ENCODE data around the gene CAPN3. TPM values are rescaled to one million over a fixed set of nuclear protein-coding genes. Genes with fewer than 3 reads are reported as not detected.

CAPN3 gene
- total RNA-seq (2022; extraction: Qiagen RNA extraction), result 0.22 to 0.80 TPM (median 0.33 TPM) in 5 replicates

DNA sequence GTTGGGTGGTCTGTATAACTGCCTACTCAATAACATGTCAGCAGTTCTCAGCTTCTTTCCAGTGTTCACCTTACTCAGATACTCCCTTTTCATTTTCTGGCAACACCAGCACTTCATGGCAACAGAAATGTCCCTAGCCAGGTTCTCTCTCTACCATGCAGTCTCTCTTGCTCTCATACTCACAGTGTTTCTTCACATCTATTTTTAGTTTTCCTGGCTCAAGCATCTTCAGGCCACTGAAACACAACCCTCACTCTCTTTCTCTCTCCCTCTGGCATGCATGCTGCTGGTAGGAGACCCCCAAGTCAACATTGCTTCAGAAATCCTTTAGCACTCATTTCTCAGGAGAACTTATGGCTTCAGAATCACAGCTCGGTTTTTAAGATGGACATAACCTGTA, at the start of gene CAPN3:
Gene CAPN3 (plus strand): TSS at position 253 of the 400 bp plus-strand sequence. CDS start 305 bp downstream, outside the sequence.

Other genes with a start within 250 kb of the CAPN3 start
- 0.02 TPM in 1 of 5 replicates, not detected in the others for gene PLA2G4F, start 202.9 kb upstream of the CAPN3 start, total RNA-seq (2022; extraction: Qiagen RNA extraction)
- 14.1 to 19.0 TPM (median 16.2 TPM) in 5 replicates for gene VPS39, start 151.2 kb upstream of the CAPN3 start, total RNA-seq (2022; extraction: Qiagen RNA extraction)
- 6.4 to 8.8 TPM (median 7.5 TPM) in 5 replicates for gene GANC, start 86.3 kb upstream of the CAPN3 start, total RNA-seq (2022; extraction: Qiagen RNA extraction)
- gene TMEM87A, start 86.1 kb upstream of the CAPN3 start, total RNA-seq (2022; extraction: Qiagen RNA extraction), result 26.0 to 39.0 TPM (median 26.6 TPM) in 5 replicates
- 7.0 to 12.1 TPM (median 10.5 TPM) in 5 replicates for gene ZNF106, start 131.6 kb downstream of the CAPN3 start, total RNA-seq (2022; extraction: Qiagen RNA extraction)
- gene SNAP23, start 136.1 kb downstream of the CAPN3 start, total RNA-seq (2022; extraction: Qiagen RNA extraction), result 15.4 to 36.7 TPM (median 18.2 TPM) in 5 replicates
- 9.6 to 13.6 TPM (median 12.0 TPM) in 5 replicates for gene LRRC57, start 189.3 kb downstream of the CAPN3 start, total RNA-seq (2022; extraction: Qiagen RNA extraction)
- 17.8 to 22.8 TPM (median 19.3 TPM) in 5 replicates for gene HAUS2, start 189.3 kb downstream of the CAPN3 start, total RNA-seq (2022; extraction: Qiagen RNA extraction)
- 1.3 to 1.7 TPM (median 1.6 TPM) in 5 replicates for gene STARD9, start 216.1 kb downstream of the CAPN3 start, total RNA-seq (2022; extraction: Qiagen RNA extraction)

Measured in A549 treated with Hydrocortisone at 1 μM for 4 hours (cell line).